Measurements from ENCODE around the gene CBX4.

CBX4 gene

GRCh38 chr17:79836510-79836971 lies 2.7 kb downstream of the CBX4 start:
- no peak for DNase-seq (ENCODE audit: extremely low read depth, low read depth)
- no peak overlapping the region for H3K4me3 ChIP-seq (replicated peaks; ENCODE audit: low read depth, low read length)

DNA sequence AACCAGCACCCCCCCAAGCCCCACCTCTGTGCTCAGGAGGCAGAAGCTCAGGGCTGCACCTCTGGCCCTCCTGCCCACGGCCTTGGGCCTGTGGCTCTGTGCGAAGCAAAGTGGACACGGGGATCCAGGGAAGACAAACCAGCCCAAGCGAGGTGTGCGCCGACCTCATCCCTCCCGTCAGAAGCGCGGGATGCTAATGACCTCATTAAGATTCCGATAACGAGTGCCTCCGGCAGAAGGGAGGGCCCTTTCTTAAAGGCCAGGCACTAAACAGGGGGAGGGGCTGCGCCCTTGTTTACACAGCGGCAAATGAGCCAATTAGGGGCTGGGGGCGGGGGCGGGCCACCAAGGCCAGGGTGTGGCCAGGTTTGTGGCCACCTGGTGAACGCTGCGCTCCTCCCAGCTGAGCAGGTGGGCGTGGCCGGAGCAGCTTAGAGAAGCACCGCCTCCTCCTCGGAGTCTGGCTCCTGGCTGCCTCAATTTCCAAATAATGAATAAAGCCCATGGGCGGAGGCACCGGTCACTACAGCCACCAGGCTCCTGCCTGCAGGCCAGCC lies 3.2 kb downstream of the CBX4 start:
- no peak for TF ChIP-seq CTCF (IDR thresholded peaks at IDR 0.05; ENCODE audit: low read depth, low read length, missing control alignments)
- no peak for DNase-seq (ENCODE audit: extremely low read depth, low read depth)
- no peak overlapping the region for H3K4me3 ChIP-seq (replicated peaks; ENCODE audit: low read depth, low read length)

More at GRCh38 chr17:79836510-79836971, 2.7 kb downstream of the CBX4 start:
- no peak for TF ChIP-seq CTCF (IDR thresholded peaks at IDR 0.05; ENCODE audit: low read depth, low read length, missing control alignments)

GRCh38 chr17:79835470-79835899 lies 3.8 kb downstream of the CBX4 start:
- no peak for DNase-seq (ENCODE audit: extremely low read depth, low read depth)
- no peak overlapping the region for H3K4me3 ChIP-seq (replicated peaks; ENCODE audit: low read depth, low read length)
- TF ChIP-seq CTCF (IDR thresholded peaks at IDR 0.05; ENCODE audit: low read depth, low read length, missing control alignments): no peak

DNA sequence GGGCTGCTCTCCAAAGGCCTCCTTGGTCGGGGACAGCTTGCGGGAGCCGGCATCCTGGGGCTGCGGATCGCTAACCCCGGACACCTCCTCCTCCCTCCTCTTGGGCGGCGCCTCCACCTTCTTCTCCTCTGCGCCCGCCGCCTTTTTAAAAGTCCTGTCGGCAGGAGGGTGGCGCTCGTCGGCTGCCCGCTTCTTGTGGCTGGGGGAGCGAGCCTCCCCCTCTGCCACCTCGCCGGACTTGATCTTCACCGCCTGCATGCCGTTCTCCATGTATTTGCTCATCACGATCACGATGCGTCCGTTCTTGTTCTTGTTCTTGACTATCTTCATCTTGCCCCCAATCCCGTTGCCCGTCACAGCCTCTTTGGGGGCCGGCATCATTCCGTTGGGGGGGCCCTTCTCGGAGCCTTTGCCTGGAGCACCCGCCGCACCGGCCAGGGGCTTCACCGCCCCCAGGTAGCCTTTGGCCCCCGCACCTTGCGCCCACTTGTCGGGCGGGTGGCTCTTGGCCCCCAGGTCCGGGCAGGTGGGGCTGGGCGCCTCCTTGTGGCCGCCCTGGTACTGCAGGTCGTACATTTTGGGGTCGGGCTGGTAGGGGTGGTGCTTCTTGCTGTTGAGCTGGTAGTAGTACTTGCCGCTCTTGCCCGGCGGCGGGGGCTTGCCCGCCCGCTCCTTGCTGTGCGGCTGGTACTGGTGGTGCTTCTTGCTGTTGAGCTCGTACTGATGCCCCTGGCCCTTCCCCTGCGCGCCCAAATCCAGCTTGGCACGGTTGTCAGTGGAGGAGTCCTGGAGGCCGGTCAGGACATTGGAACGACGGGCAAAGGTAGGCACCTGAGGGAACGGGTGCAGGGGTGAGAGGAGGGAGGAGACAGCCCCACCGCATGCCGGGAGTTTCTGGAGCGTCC lies 4.4 kb downstream of the CBX4 start:
- peak; percentile 53 for TF ChIP-seq CTCF (IDR thresholded peaks at IDR 0.05; ENCODE audit: low read depth, low read length, missing control alignments)
- no peak for DNase-seq (ENCODE audit: extremely low read depth, low read depth)
- no peak overlapping the region for H3K4me3 ChIP-seq (replicated peaks; ENCODE audit: low read depth, low read length)

DNA sequence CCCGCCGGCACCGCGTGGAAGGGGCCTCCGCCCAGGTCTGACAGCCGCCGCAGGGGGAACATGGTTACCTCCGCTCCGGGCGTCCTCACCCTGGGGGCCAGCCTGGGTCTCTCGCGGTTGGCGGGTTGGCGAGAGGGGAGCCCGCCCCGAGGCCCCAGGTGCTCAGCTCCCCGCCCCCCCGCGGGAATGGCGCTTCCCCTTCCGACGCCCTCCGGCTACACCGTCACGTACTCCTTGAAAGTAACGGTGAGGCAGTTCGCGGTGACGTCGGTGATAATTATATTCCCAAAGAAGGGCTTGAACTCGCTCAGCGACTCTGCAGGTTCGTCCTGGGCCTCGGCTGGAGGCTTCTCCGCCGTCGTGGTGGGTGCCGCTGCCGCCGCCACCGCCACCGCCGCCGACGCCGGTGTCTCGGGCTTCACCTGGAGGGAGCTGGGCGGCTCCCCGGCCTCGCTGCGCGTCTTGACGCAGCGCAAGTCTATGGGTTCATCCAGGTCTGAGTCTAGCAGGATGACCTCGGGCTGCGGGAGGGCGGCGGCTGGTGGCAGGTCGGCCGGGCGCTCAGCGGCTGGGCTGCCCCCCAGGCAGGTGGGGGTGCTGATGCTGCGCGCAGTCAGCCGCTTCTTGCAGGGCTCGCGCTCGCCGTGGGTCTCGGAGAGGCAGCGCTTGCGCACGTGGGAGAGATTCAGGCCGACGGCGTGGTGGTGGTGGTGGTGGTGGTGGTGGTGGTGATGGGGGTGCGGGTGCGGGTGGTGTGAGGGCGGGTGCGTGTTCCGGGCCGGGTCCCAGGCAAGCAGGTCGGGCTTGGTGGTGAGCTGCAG lies 5.3 kb downstream of the CBX4 start:
- no peak overlapping the region for H3K4me3 ChIP-seq (replicated peaks; ENCODE audit: low read depth, low read length)
- no peak for DNase-seq (ENCODE audit: extremely low read depth, low read depth)
- no peak for TF ChIP-seq CTCF (IDR thresholded peaks at IDR 0.05; ENCODE audit: low read depth, low read length, missing control alignments)

GRCh38 chr17:79833110-79833450 lies 6.2 kb downstream of the CBX4 start:
- no peak for TF ChIP-seq CTCF (IDR thresholded peaks at IDR 0.05; ENCODE audit: low read depth, low read length, missing control alignments)
- no peak overlapping the region for H3K4me3 ChIP-seq (replicated peaks; ENCODE audit: low read depth, low read length)
- DNase-seq (ENCODE audit: extremely low read depth, low read depth): no peak

Data from HFF-Myc (cell line).